OCI-LY1 (cell line): Measurements from ENCODE around the gene SAA4.
"Not testable (repeated sequence)": the region's sequence is repeated elsewhere in the genome, so short reads cannot be mapped to it uniquely, and the experiment has no call there.

Experiments used
- H2AFZ ChIP-seq: fragments of 200-600 bp; sonication (generic), shearing (Covaris generic); 2 replicates; pipeline ENCODE4 v1.6.0; 2014; ENCODE audit warnings: antibody characterized with exemption, mild to moderate bottlenecking, low read length
- H3F3A ChIP-seq: fragments of 200-600 bp; sonication (generic), shearing (Covaris generic); 2 replicates; pipeline ENCODE4 v1.6.0; 2014; ENCODE audit warnings: mild to moderate bottlenecking, antibody characterized with exemption, low read length, moderate library complexity; ENCODE audit not compliant: insufficient read depth
- H3K27ac ChIP-seq: fragments of 200-600 bp; sonication (generic); 2 replicates; pipeline ENCODE4 v1.5.1; 2014; ENCODE audit warnings: low read length, mixed run types, mild to moderate bottlenecking, low read depth; ENCODE audit not compliant: poor library complexity, severe bottlenecking
- H3K27me3 ChIP-seq: fragments of 200-600 bp; sonication (generic); 2 replicates; pipeline ENCODE4 v1.6.0; 2014; ENCODE audit warnings: antibody characterized with exemption, mild to moderate bottlenecking, low read length, moderate library complexity; ENCODE audit not compliant: insufficient read depth
- H3K36me3 ChIP-seq: fragments of 200-600 bp; sonication (generic); 2 replicates; pipeline ENCODE4 v1.6.1; 2014; ENCODE audit warnings: mild to moderate bottlenecking, antibody characterized with exemption, low read length, moderate library complexity, mixed read lengths; ENCODE audit not compliant: insufficient read depth
- H3K4me1 ChIP-seq: fragments of 200-600 bp; sonication (generic); 2 replicates; pipeline ENCODE4 v1.5.1; 2014; ENCODE audit warnings: mild to moderate bottlenecking, low read length, moderate library complexity; ENCODE audit not compliant: insufficient read depth, severe bottlenecking
- H3K4me2 ChIP-seq: fragments of 200-600 bp; sonication (generic), shearing (Covaris generic); 2 replicates; pipeline ENCODE4 v1.6.1; 2014; ENCODE audit warnings: low read length
- H3K4me3 ChIP-seq: fragments of 200-600 bp; sonication (generic); 2 replicates; pipeline ENCODE4 v1.5.1; 2014; ENCODE audit warnings: low read length, low read depth, mild to moderate bottlenecking, mixed read lengths; ENCODE audit not compliant: poor library complexity, severe bottlenecking
- H3K79me2 ChIP-seq: fragments of 200-600 bp; shearing (Covaris generic); 2 replicates; pipeline ENCODE4 v1.6.1; 2016; ENCODE audit warnings: mixed run types, low read length, mixed read lengths; ENCODE audit not compliant: insufficient read depth
- H3K9ac ChIP-seq: fragments of 200-600 bp; sonication (generic), shearing (Covaris generic); 2 replicates; pipeline ENCODE4 v1.6.1; 2014; ENCODE audit warnings: mild to moderate bottlenecking, low read length, mixed read lengths
- H3K9me2 ChIP-seq: fragments of 200-600 bp; sonication (generic), shearing (Covaris generic); 2 replicates; pipeline ENCODE4 v1.6.1; 2014; ENCODE audit warnings: low read depth, mild to moderate bottlenecking, low read length, mixed read lengths
- H3K9me3 ChIP-seq: fragments of 200-600 bp; shearing (Covaris generic); 2 replicates; pipeline ENCODE4 v1.6.1; 2014; ENCODE audit warnings: low read length, mixed read lengths
- H4K20me1 ChIP-seq: fragments of 200-600 bp; sonication (generic), shearing (Covaris generic); 2 replicates; pipeline ENCODE4 v1.6.0; 2016; ENCODE audit warnings: mild to moderate bottlenecking, low read length; ENCODE audit not compliant: insufficient read depth
- CTCF ChIP-seq: fragments of 200-600 bp; sonication (generic), shearing (Covaris generic); IDR thresholded peaks from 2 replicates; pipeline ENCODE4 v1.5.1; 2017; ENCODE audit warnings: mild to moderate bottlenecking, antibody characterized with exemption, low read length, moderate library complexity, mixed read lengths
- EZH2 ChIP-seq: fragments of 200-600 bp; sonication (generic), shearing (Covaris generic); IDR thresholded peaks from 2 replicates; pipeline ENCODE4 v1.8.0; 2017; ENCODE audit warnings: borderline replicate concordance, mixed run types, mild to moderate bottlenecking, antibody characterized with exemption, low read length, moderate library complexity, mixed read lengths

SAA4 gene

GRCh38 chr11:18264677-18265555 is 28.3 kb upstream of the SAA4 start:
- H3K4me1 ChIP-seq: peaks cover 5% of the 10 kb centered on the region
- no peak overlapping the region for H3K4me2 ChIP-seq
- H3K79me2 ChIP-seq: no peaks in the 10 kb centered on the region
- no peak overlapping the region for H3K9ac ChIP-seq
- TF ChIP-seq EZH2: no peak
- no peak for TF ChIP-seq CTCF
- H3K4me3 ChIP-seq: no peak overlapping the region
- no peak overlapping the region for H3K27ac ChIP-seq
- no peaks in the 10 kb centered on the region for H3K36me3 ChIP-seq
- no peaks in the 10 kb centered on the region for H3F3A ChIP-seq
- peaks cover 3% of the 10 kb centered on the region; the same call in 1 of the 2 replicates for H3K27me3 ChIP-seq
- no peaks in the 10 kb centered on the region for H3K9me3 ChIP-seq
- no peaks in the 10 kb centered on the region for H3K9me2 ChIP-seq
- H2AFZ ChIP-seq: no peak overlapping the region
- H4K20me1 ChIP-seq: no peaks in the 10 kb centered on the region

- H3K9me2 ChIP-seq: no peaks in the 10 kb centered on the region
Measured at GRCh38 chr11:18264035-18264434, 27.4 kb upstream of the SAA4 start.

GRCh38 chr11:18262681-18263350 is 26.2 kb upstream of the SAA4 start:
- not testable (repeated sequence) for H3K79me2 ChIP-seq, H3K27ac ChIP-seq, H3K4me1 ChIP-seq, H3K9me2 ChIP-seq, H3K9ac ChIP-seq, H3F3A ChIP-seq, H3K4me3 ChIP-seq, H3K9me3 ChIP-seq, H3K27me3 ChIP-seq, H4K20me1 ChIP-seq, H3K4me2 ChIP-seq, H2AFZ ChIP-seq, H3K36me3 ChIP-seq

More at GRCh38 chr11:18264035-18264434, 27.4 kb upstream of the SAA4 start:
- Histone ChIP-seq H3K27me3 (peaks cover 3% of the 10 kb centered on the region; the same call in 1 of the 2 replicates), H3F3A (no peaks in the 10 kb centered on the region), H3K4me3 (no peak overlapping the region), H3K36me3 (no peaks in the 10 kb centered on the region), H3K4me1 (peaks cover 5% of the 10 kb centered on the region), H2AFZ (no peak overlapping the region), H3K79me2 (no peaks in the 10 kb centered on the region), H3K9me3 (no peaks in the 10 kb centered on the region), H3K4me2 (no peak overlapping the region), H3K9ac (no peak overlapping the region), H4K20me1 (no peaks in the 10 kb centered on the region), H3K27ac (no peak overlapping the region)
- no peak for TF ChIP-seq EZH2
- no peak for TF ChIP-seq CTCF
